ENCODE data around the gene MCOLN1.

MCOLN1 gene

GRCh38 chr19:7516878-7517277 lies 5.5 kb upstream of the MCOLN1 start:
- in situ Hi-C loops (cut with HindIII; ENCODE audit: low pct_ligation_motif_present, low sequenced_read_pairs), result no loop called here

GRCh38 chr19:7519361-7520130 lies 2.9 kb upstream of the MCOLN1 start:
- no peaks in the 10 kb centered on the region for H3K27me3 ChIP-seq (replicated peaks)
- no peak overlapping the region for H3K27ac ChIP-seq
- no peak for DNase-seq
- no peaks in the 10 kb centered on the region for H3K36me3 ChIP-seq (replicated peaks)
- no peak overlapping the region for H3K4me3 ChIP-seq (ENCODE audit: low read depth, low read length)
- TF ChIP-seq CTCF (IDR thresholded peaks at IDR 0.05; ENCODE audit: low read depth, low read length, missing control alignments), result no peak
- in situ Hi-C loops (cut with HindIII; ENCODE audit: low pct_ligation_motif_present, low sequenced_read_pairs), result no loop called here

More at GRCh38 chr19:7516878-7517277, 5.5 kb upstream of the MCOLN1 start:
- TF ChIP-seq CTCF (IDR thresholded peaks at IDR 0.05; ENCODE audit: low read depth, low read length, missing control alignments), result no peak
- Histone ChIP-seq H3K27me3 (replicated peaks) (no peaks in the 10 kb centered on the region), H3K27ac (no peak overlapping the region), H3K4me3 (ENCODE audit: low read depth, low read length) (peak overlapping the region; percentile 70), H3K36me3 (replicated peaks) (no peaks in the 10 kb centered on the region)
- no peak for DNase-seq

- Histone ChIP-seq H3K4me3 (ENCODE audit: low read depth, low read length) (no peak overlapping the region), H3K27ac (no peak overlapping the region), H3K27me3 (replicated peaks) (no peaks in the 10 kb centered on the region), H3K36me3 (replicated peaks) (peaks cover 2% of the 10 kb centered on the region)
- in situ Hi-C loops (cut with HindIII; ENCODE audit: low pct_ligation_motif_present, low sequenced_read_pairs), result no loop called here
- no peak for DNase-seq
- no peak for TF ChIP-seq CTCF (IDR thresholded peaks at IDR 0.05; ENCODE audit: low read depth, low read length, missing control alignments)
These were observed 2.0 kb upstream of the MCOLN1 start for GRCh38 chr19:7520131-7521051.

- H3K4me3 ChIP-seq (ENCODE audit: low read depth, low read length), result peak overlapping the region; percentile 72
- DNase-seq, result no peak
- no peak for TF ChIP-seq CTCF (IDR thresholded peaks at IDR 0.05; ENCODE audit: low read depth, low read length, missing control alignments)
- peaks cover 4% of the 10 kb centered on the region for H3K36me3 ChIP-seq (replicated peaks)
- H3K27ac ChIP-seq, result no peak overlapping the region
- in situ Hi-C loops (cut with HindIII; ENCODE audit: low pct_ligation_motif_present, low sequenced_read_pairs), result no loop called here
- no peaks in the 10 kb centered on the region for H3K27me3 ChIP-seq (replicated peaks)
These were observed 813 bp upstream of the MCOLN1 start for GRCh38 chr19:7521551-7522071.

- Histone ChIP-seq H3K36me3 (replicated peaks) (peaks cover 8% of the 10 kb centered on the region), H3K27ac (peak overlapping the region; percentile 1), H3K27me3 (replicated peaks) (no peaks in the 10 kb centered on the region), H3K4me3 (ENCODE audit: low read depth, low read length) (peak overlapping the region; percentile 72)
- no peak for TF ChIP-seq CTCF (IDR thresholded peaks at IDR 0.05; ENCODE audit: low read depth, low read length, missing control alignments)
- in situ Hi-C loops (cut with HindIII; ENCODE audit: low pct_ligation_motif_present, low sequenced_read_pairs), result no loop called here
- no peak for DNase-seq
These were observed 671 bp downstream of the MCOLN1 start for GRCh38 chr19:7522923-7523667.

All from brain microvascular endothelial cell (primary cell).